GM19324 (cell line): Measurements from ENCODE around the gene ERC2.
"Not testable (repeated sequence)": the region's sequence is repeated elsewhere in the genome, so short reads cannot be mapped to it uniquely, and the experiment has no call there.

Source experiments
- ATAC-seq: cut with Tn5 transposase; IDR thresholded peaks from one replicate; pipeline ENCODE4 v1.9.1; 2021; ENCODE audit warnings: mild to moderate bottlenecking, moderate library complexity; ENCODE audit not compliant: unreplicated experiment, low FRiP score

The ERC2 gene

DNA sequence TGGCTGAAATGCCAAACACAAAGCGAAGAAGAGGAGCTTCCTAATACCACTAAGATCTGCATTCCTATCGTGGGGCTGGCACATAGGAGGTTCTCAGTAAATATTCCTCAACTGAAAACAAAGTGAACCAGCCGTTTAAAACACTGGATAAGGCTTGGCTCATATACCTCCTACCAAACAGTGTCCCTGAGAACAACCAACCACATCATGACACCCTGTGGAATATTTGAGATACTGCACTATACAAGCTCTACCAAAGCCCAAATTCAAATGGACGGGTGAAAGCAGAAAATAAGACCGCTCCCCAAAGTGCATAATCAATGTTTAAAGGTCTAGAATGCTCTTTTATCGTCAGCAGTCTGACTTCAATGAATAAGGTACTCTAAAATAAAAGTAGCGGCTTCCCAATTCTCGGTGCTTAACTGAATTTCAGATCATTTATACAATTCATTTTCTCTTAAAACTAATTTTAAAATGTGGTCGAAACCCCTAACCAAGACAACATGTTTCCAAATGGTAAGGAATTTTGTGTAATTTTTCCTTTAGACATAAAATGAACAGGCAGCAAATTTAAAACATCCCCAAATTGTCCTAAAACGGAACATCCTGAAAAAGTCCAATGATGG is 425.8 kb downstream of the ERC2 start:
- no peak for ATAC-seq

DNA sequence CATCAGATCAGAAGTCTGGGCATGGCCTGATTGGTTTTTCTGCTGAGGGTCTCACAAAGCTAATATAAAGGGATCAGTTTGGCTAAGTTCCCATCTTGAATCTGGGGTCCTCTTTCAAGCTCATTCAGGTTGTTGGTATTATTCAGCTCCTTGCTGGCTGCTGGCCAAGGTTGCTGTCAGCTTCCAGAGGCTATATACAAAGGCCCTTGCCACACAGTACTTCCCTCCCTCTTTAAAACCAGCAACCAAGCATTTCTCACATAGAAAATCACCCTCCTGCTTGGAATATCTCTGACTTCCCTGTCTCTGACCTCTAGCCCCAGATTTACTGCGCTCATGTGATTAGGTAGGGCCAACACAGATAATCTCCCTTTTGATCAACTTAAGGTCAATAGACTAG is 442.9 kb downstream of the ERC2 start:
- no peak for ATAC-seq

GRCh38 chr3:56023546-56023945 is 444.7 kb downstream of the ERC2 start:
- no peak for ATAC-seq

- ATAC-seq, result no peak
Observed at GRCh38 chr3:56022619-56023018, 445.6 kb downstream of the ERC2 start.

DNA sequence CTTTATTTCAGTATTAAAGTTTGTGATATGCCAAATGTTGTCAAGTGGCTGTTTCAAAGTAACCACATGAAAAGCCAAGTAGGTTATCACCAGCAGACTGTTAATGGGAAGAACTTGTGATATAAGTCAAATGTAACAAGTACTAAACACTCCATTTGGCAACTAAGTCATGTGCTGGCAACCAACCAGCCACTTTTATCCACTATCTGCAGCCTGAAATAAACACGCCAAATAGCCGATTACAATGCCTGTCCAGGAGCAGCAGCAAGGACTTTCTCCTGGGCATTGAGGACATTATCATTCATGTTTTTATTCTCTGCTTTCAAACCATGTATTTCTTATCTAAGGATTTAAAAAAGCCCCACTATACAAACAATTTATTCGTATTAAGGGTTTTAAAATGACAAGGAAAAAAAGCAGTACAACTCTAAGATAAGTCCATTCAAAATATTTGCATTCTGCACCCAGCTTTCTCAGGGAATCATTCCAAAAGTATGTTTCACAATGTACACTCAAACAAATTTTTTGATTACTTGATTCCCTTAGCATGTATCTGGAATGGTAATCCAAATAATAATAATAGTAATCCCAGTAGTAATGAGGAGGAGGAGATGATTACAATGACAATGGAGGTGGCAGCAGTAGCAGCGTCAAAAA is 448.6 kb downstream of the ERC2 start:
- no peak for ATAC-seq

DNA sequence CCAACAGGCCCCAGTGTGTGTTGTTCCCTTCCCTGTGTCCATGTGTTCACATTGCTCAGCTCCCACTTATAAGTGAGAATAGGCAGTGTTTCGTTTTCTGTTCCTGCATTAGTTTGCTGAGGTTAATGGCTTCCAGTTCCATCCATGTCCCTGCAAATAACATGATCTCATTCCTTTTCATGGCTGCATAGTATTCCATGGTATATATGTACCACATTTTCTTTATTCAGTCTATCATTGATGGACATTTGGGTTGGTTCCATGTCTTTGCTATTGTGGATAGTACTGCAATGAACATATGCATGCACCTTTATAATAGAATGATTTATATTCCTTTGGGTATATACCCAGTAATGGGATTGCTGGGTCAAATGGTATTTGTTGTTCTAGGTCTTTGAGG is 452.9 kb downstream of the ERC2 start:
- not testable (repeated sequence) for ATAC-seq

GRCh38 chr3:56012721-56013120 is 455.5 kb downstream of the ERC2 start:
- no peak for ATAC-seq

DNA sequence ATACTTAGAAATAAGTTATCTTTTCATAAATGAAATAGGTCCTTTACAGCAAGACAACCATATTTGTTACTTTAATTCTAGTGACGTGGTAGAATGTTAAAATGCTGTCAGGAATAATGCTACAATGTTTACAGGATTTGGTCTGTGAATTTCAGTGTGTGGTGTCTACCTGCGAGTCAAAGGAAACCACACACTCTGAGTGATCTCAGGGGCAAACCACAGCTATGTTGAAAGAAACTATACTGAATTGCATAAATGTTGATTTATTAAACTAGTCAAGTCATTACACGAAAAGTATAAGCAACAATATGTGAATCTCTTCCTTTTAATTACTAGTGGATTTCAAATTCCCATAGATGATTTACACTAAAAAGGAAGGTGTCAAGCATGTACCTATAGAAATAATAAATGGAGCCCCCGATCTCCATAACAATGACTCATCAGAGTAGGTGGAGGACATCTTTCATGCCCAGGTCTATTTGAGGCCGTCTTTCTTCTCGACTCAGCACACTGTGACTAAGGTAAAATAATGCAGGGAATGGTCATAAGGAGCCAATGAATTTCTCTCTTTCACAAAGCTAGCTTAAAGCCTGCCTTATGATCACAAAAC is 463.0 kb downstream of the ERC2 start:
- ATAC-seq, result no peak

DNA sequence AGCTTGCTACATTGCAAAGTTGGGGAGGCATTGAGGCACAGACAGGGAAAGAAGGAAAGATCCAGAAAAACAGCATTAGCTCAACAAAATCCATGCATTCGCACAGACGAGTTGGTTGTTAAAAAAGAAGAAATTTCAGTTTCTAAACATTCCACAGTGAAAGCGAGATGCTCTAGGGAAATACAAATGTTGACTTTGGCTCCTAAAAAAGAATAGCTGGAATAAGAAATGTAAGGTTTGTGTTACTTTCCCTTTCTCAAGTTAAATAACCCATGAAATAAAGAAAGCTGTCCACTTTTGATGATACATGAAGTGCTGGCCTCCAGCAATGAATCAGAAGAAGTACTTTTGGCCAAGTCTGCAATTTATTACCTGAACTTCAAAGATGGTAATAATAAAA is 465.1 kb downstream of the ERC2 start:
- no peak for ATAC-seq

DNA sequence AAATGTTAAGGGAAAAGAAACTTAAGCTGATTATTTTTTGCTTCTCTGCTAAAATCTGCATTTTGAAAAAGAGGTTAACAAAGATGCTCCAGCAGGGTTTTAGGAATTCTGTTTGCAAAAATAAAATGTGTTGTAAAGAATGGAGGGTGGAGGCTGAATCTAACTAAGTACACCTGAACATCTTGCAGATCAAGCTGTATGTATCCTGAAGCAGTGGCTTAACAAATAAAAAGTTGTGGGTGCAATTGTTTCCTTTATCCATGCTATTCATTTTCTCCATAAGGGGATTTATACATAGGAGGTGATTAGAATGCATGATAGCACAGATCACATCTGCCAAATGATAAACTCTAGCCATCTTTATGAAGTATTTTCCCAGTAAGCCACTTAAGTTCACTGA is 466.3 kb downstream of the ERC2 start:
- ATAC-seq, result no peak

DNA sequence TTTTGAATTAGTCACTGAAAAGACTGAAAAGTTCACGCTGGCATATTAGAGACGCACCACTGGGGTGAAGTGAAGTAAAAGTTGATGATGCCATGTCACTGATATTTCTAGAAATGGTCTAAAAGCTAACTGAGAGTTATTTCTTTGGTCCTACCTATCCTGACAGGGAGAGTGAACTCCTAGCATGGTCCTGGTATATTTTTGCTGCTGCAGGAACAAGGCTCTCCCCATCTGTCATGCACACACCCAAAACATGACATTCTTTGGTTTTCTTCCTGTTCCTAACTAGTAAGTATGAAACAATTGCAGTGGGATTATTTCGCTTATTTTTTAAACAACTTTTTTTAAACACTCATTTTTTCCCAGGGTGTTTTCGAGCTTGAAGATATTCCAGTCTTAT is 466.7 kb downstream of the ERC2 start:
- no peak for ATAC-seq

DNA sequence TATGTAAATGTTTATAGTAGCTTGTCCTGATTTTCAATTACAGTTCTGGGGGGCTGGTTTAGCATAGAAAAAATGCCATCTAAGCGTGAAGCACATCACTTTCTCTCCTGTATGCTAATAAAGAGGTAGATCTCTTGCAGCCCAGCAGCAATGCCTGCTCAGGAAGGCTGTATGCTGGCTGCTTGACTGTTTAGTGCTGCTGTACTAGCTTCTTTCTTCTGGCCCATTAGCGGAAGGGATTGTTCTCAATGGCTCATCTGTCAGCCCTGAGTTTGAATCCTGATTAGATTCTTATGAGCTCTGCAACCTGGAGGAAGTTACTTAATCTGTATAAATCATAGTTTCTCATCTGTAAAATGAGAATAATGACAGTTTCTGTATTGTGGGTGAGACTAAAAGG is 478.9 kb downstream of the ERC2 start:
- ATAC-seq, result no peak

GRCh38 chr3:55988905-55989304 is 479.4 kb downstream of the ERC2 start:
- ATAC-seq, result no peak

- no peak for ATAC-seq
Observed at GRCh38 chr3:55984626-55985025, 483.6 kb downstream of the ERC2 start.

DNA sequence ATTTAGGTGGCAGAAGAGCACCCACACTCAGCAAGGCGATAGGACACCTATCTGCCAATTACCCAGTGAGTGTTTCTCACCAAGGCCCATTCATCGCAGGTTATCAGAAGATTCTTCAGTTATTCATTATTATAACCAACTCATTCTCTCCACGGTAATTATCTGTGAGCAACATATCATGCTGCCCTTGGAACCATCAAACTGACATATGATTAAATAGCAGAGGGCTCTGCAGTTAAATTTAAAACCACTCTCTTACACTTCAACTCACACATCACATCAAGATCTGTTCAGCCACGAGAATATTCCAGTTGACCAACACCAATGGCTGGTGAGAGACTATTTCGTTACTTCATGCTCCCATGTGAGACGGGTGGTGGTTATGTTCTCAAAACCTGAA is 489.3 kb downstream of the ERC2 start:
- no peak for ATAC-seq

- ATAC-seq, result no peak
Observed at GRCh38 chr3:55974421-55975165, 493.7 kb downstream of the ERC2 start.

DNA sequence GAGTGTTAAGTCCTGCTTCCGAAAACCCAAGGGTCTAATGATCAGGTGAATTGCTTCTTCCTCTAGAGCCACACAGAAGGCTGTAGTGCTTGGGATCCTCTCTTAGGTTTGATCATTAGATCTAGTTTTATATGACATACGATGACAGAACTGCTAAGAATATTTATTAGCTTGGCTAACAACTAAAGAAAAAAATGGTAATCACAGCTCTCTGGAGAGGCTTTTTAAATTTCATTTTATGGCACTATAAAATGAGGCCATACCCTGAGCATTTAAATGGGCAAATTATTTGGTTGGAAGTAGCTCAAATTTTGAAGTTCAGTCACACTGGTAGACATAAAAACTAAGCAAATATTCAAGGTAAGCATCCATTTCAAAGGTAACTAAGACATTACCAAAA is 498.6 kb downstream of the ERC2 start:
- ATAC-seq, result no peak

DNA sequence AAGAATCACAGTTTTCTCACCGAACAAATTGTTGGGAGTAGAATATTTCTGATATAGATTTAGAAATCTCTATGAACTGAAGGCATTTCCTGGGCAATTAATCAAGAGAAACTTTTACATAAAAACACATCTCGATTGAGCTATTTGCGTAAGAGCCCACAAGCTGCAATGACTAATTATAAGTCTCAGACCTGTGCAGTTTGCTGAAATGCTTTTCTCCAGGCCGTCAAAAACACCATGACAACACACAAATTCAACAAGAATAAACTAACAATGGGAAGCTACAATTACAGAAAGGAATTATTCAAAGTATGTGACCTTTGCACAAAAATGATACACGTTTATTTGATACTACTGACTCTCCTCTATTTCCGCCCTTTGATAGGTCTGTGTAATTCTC is 499.9 kb downstream of the ERC2 start:
- ATAC-seq, result no peak

- no peak for ATAC-seq
Observed at GRCh38 chr3:55966566-55966965, 501.7 kb downstream of the ERC2 start.

DNA sequence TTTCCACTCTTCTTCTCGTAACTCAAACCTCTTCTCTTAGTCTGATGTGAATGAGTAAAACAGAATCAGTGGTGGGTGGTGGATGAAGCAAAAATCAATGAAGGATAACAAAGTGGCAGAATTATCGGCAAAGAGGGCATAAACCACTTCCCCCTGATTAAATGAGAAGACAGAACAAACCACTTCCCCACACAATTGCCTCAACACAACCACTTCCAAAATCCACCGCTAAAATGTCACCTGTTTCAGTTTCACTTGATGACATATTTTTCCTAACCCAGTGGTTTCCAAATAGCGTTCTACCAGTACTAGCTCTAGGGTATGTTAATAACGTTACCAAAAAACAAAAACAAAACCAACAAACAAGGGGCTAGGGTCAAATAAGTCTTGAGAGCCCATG is 502.5 kb downstream of the ERC2 start:
- ATAC-seq, result no peak

DNA sequence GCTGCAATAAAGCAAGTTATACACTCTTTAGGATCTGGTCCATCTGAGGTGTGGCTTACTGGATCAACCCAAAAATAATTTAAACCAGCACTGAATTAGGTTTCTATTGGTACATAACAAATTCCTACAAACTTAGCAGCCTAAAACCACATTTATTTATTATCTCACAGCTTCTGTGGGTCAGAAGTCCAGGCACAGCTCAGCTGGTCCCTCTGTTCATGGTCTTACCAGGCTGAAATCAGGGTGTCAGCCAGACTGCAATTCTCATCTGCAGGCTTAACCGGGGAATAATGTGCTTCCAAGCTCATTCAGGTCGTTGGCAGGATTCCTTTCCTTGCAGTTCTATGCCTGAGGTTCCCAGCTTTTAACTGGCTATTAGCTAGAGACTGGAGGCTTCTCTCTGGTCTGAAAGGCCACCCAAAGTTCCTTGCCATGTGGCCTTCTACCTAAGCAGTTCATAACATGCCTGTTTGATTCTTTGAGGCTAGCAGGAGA is 503.7 kb downstream of the ERC2 start:
- ATAC-seq, result no peak
